H7 (cell line): Measurements from ENCODE around the gene CDK19. TPM values are rescaled to one million over a fixed set of nuclear protein-coding genes. Genes with fewer than 3 reads are reported as not detected.

Source experiments
- DNase-seq: peaks from one replicate; pipeline ENCODE4 v3.0.0; 2012
- H3K27me3 ChIP-seq: 2 replicates; pipeline ENCODE4 v1.6.0; 2011; ENCODE audit warnings: mild to moderate bottlenecking, low read length; ENCODE audit not compliant: control insufficient read depth, insufficient read depth
- H3K36me3 ChIP-seq: replicated peaks from 2 replicates; pipeline ENCODE4 v1.5.1; 2011; ENCODE audit warnings: low read length; ENCODE audit not compliant: control insufficient read depth, insufficient read depth
- H3K4me3 ChIP-seq: 2 replicates; pipeline ENCODE4 v1.5.1; 2011; ENCODE audit warnings: low read depth, mild to moderate bottlenecking, control low read depth, low read length, moderate library complexity; ENCODE audit not compliant: insufficient read depth
- total RNA-seq: library from RNA; depleted of rRNA; stranded (reverse); fragments of >200 nt; shearing (Covaris generic); gene quantifications from 2 replicates; pipeline ENCODE4 v1.2.3, GENCODE V29; 2014

Gene CDK19
- total RNA-seq, 1 experiment from 2014 or later = 2.3 TPM

GRCh38 chr6:110575925-110576463, 239.3 kb downstream of the CDK19 start:
- Histone ChIP-seq H3K27me3 (no peaks in the 10 kb centered on the region), H3K36me3 (no peaks in the 10 kb centered on the region), H3K4me3 (no peak overlapping the region)
- DNase-seq = peak; percentile 16

GRCh38 chr6:110574817-110575216, 240.5 kb downstream of the CDK19 start:
- Histone ChIP-seq H3K36me3 (no peaks in the 10 kb centered on the region), H3K4me3 (no peak overlapping the region), H3K27me3 (no peaks in the 10 kb centered on the region)
- no peak for DNase-seq

GRCh38 chr6:110573537-110573936, 241.7 kb downstream of the CDK19 start:
- H3K4me3 ChIP-seq = no peak overlapping the region
- DNase-seq = no peak
- no peaks in the 10 kb centered on the region for H3K27me3 ChIP-seq
- H3K36me3 ChIP-seq = no peaks in the 10 kb centered on the region

GRCh38 chr6:110573136-110573535, 242.1 kb downstream of the CDK19 start:
- no peak for DNase-seq
- H3K36me3 ChIP-seq = no peaks in the 10 kb centered on the region
- no peak overlapping the region for H3K4me3 ChIP-seq
- H3K27me3 ChIP-seq = no peaks in the 10 kb centered on the region

- Histone ChIP-seq H3K36me3 (no peaks in the 10 kb centered on the region), H3K4me3 (no peak overlapping the region), H3K27me3 (no peaks in the 10 kb centered on the region)
- DNase-seq = no peak
These were observed 247.1 kb downstream of the CDK19 start for GRCh38 chr6:110567957-110568696.

GRCh38 chr6:110566346-110567125, 248.7 kb downstream of the CDK19 start:
- Histone ChIP-seq H3K36me3 (no peaks in the 10 kb centered on the region), H3K27me3 (no peaks in the 10 kb centered on the region), H3K4me3 (no peak overlapping the region)
- no peak for DNase-seq

GRCh38 chr6:110564703-110565421, 250.4 kb downstream of the CDK19 start:
- Histone ChIP-seq H3K4me3 (no peak overlapping the region), H3K27me3 (no peaks in the 10 kb centered on the region), H3K36me3 (no peaks in the 10 kb centered on the region)
- no peak for DNase-seq

- Histone ChIP-seq H3K4me3 (no peak overlapping the region), H3K27me3 (no peaks in the 10 kb centered on the region), H3K36me3 (no peaks in the 10 kb centered on the region)
- DNase-seq = no peak
These were observed 251.6 kb downstream of the CDK19 start for GRCh38 chr6:110563711-110564110.

GRCh38 chr6:110562316-110562915, 252.9 kb downstream of the CDK19 start:
- Histone ChIP-seq H3K4me3 (no peak overlapping the region), H3K36me3 (no peaks in the 10 kb centered on the region), H3K27me3 (no peaks in the 10 kb centered on the region)
- DNase-seq = no peak

GRCh38 chr6:110561696-110562095, 253.6 kb downstream of the CDK19 start:
- no peak for DNase-seq
- Histone ChIP-seq H3K4me3 (no peak overlapping the region), H3K27me3 (no peaks in the 10 kb centered on the region), H3K36me3 (no peaks in the 10 kb centered on the region)

GRCh38 chr6:110561008-110561396, 254.3 kb downstream of the CDK19 start:
- Histone ChIP-seq H3K36me3 (no peaks in the 10 kb centered on the region), H3K4me3 (no peak overlapping the region), H3K27me3 (no peaks in the 10 kb centered on the region)
- no peak for DNase-seq

- no peak for DNase-seq
- no peaks in the 10 kb centered on the region for H3K27me3 ChIP-seq
- H3K4me3 ChIP-seq = no peak overlapping the region
- H3K36me3 ChIP-seq = no peaks in the 10 kb centered on the region
These were observed 254.8 kb downstream of the CDK19 start for GRCh38 chr6:110560239-110561007.
